Measurements from ENCODE around the gene LRAT.

Gene LRAT

DNA sequence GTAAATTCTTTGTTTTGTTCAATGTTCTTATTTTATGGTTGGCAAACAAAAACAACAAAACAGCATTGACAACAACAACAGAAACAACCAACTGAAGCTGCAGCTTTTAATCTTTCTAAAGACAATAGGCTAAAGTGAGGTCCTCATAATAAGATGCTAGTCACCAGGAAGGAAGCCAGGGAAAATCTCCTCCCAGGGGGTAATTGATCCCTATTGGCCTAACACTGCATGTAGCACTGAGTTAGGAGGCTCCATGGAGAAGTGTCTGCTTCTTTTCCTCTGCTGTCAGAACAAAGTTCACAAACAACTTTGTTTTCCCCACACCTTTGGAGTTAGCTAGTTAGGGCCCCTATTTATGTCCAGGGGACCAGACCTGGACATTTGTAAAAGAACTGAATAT lies 4.7 kb upstream of the LRAT start:
- TF ChIP-seq, protein P1, sequence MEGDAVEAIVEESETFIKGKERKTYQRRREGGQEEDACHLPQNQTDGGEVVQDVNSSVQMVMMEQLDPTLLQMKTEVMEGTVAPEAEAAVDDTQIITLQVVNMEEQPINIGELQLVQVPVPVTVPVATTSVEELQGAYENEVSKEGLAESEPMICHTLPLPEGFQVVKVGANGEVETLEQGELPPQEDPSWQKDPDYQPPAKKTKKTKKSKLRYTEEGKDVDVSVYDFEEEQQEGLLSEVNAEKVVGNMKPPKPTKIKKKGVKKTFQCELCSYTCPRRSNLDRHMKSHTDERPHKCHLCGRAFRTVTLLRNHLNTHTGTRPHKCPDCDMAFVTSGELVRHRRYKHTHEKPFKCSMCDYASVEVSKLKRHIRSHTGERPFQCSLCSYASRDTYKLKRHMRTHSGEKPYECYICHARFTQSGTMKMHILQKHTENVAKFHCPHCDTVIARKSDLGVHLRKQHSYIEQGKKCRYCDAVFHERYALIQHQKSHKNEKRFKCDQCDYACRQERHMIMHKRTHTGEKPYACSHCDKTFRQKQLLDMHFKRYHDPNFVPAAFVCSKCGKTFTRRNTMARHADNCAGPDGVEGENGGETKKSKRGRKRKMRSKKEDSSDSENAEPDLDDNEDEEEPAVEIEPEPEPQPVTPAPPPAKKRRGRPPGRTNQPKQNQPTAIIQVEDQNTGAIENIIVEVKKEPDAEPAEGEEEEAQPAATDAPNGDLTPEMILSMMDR (conservative IDR thresholded peaks at IDR 0.05; ENCODE audit: low read length), result no peak
- no peak for DNase-seq (ENCODE audit: low read depth)

DNA sequence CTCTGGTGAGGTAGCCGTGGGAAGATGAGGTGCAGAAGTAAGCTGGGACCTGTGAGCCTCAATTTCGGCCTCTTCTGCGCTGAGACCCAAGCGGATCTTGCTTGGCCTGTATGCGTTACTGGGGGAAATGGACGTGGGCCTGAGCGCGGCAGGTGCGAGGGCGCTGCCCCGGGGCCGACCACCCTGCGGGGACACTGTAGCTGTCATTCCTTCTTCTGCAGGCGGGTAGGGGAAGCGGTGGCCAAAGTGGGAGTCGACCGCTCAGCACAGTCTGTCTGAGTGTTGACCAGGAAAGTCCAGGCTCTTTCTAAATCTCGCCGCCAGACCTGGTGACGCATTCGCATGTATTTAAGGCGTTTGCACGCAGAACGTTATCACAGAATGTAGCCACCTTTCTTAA lies 3.3 kb upstream of the LRAT start:
- TF ChIP-seq, protein P1 (conservative IDR thresholded peaks at IDR 0.05; ENCODE audit: low read length), result no peak
- H3K4me3 ChIP-seq (ENCODE audit: low read length), result no peak overlapping the region
- DNase-seq (ENCODE audit: low read depth), result no peak

More for the DNA sequence above, 4.7 kb upstream of the LRAT start:
- H3K4me3 ChIP-seq (ENCODE audit: low read length), result no peak overlapping the region

- TF ChIP-seq, protein P1 (conservative IDR thresholded peaks at IDR 0.05; ENCODE audit: low read length), result no peak
- no peak overlapping the region for H3K4me3 ChIP-seq (ENCODE audit: low read length)
- no peak for DNase-seq (ENCODE audit: low read depth)
These were observed 2.6 kb upstream of the LRAT start for GRCh38 chr4:154741131-154741665.

DNA sequence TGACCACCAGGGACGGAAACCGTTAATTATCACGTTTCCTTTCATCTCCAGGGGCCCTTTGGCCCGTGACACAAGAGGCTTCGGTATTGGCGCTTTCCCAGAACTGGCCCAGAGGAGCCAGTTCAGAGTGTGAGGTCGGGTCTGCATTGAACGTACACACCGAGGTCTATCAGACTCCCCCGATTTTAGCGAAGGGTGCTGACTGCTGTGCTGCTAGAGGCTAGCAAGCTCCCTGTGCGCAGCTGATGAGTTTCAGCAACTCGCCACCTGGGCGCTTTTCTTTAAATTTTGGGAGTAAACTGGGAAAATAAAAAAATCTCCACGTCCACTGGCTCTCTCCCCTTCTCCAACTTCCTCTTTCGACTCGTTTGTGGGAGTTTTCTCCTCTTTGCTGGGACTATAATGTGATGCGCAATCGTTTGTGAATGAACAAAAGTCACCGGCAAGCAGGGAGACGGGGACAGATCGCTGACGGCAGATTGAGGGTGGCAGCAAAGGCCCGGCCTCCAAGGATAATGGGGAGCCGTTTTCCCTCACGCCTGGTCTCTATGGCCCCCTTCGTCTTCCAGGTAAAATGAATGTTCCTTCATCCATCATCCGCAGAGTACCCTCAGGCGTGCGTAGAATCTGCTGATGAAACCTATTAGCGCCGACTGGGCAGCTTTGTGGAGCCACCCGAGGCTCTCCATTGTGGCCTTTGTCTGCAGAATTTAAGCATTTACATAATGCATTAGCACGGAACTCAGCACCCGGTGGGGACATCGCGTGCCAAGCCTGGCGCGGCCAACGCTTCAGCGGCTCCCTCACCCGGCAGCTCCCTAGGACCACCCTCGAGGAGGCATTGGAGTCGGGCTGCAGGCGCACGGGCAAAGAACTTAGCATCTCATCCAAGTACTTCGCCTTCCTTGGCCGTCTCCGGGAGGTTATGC lies 1.6 kb upstream of the LRAT start:
- TF ChIP-seq, protein P1 (conservative IDR thresholded peaks at IDR 0.05; ENCODE audit: low read length), result no peak
- DNase-seq (ENCODE audit: low read depth), result no peak
- H3K4me3 ChIP-seq (ENCODE audit: low read length), result no peak overlapping the region

GRCh38 chr4:154744341-154744926 lies 634 bp downstream of the LRAT start:
- no peak overlapping the region for H3K4me3 ChIP-seq (ENCODE audit: low read length)
- no peak for DNase-seq (ENCODE audit: low read depth)

DNA sequence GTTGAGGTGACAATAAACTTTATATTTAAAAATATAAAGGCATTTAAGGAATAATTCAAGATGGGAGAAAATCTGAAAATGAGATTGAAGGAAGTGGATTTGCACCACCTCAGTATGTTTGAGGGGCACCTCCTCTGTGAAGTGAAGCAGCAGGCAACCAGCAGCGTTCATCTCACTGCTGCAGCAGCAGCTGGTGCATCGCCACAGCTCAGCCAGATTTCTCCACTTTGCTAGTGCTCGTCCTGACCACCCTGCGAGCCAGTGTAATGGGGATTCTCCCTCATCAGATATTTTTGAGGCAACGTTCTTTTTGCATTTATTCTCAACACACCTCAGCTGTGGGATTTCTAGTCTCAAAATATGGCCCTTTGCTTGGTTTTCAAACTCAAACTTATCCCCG lies 13.9 kb downstream of the LRAT start:
- TF ChIP-seq, protein P1 (conservative IDR thresholded peaks at IDR 0.05; ENCODE audit: low read length), result no peak
- H3K4me3 ChIP-seq (ENCODE audit: low read length), result no peak overlapping the region
- DNase-seq (ENCODE audit: low read depth), result no peak

More at GRCh38 chr4:154744341-154744926, 634 bp downstream of the LRAT start:
- TF ChIP-seq, protein P1 (conservative IDR thresholded peaks at IDR 0.05; ENCODE audit: low read length), result no peak

All from AG10803 (cell line).